HEK293 (cell line): ENCODE results near the gene CEACAM1.

ENCODE experiments used
- CTCF ChIA-PET: fragments of 350-600 bp; formaldehyde crosslinking; extraction: SDS; loops from one replicate; lab custom pipeline; 2021; ENCODE audit warnings: antibody characterized with exemption; lab: Yijun Ruan, JAX
- POLR2A ChIA-PET: fragments of 300-600 bp; formaldehyde crosslinking; extraction: SDS; loops from one replicate; lab custom pipeline; 2020; ENCODE audit warnings: antibody characterized with exemption, inconsistent platforms; lab: Yijun Ruan, JAX
- H3K27ac ChIP-seq: fragments of 200-500 bp; sonication (Bioruptor generic); 2 replicates; pipeline ENCODE4 v1.5.1; 2014; ENCODE audit warnings: low read depth, low read length, control low read depth, inconsistent platforms; ENCODE audit errors: extremely low read depth
- H3K36me3 ChIP-seq, 2 experiments: fragments of 200-500 bp in 1 of 2; sonication (Bioruptor generic) in 1 of 2; 1 replicate in 1 of 2; 2 replicates in 1 of 2; pipeline ENCODE4 v1.5.1; 2014 to 2017; ENCODE audit warnings: inconsistent platforms in 2 of 2, low read length in 2 of 2; ENCODE audit not compliant: control insufficient read depth in 2 of 2, insufficient read depth in 1 of 2
- H3K4me1 ChIP-seq: fragments of 200-500 bp; sonication (Bioruptor generic); 2 replicates; pipeline ENCODE4 v1.5.1; 2014; ENCODE audit warnings: mild to moderate bottlenecking, low read length, inconsistent platforms; ENCODE audit not compliant: control insufficient read depth, insufficient read depth
- H3K4me3 ChIP-seq: 2 replicates; pipeline ENCODE4 v1.5.1; 2011; ENCODE audit warnings: low read depth, mild to moderate bottlenecking, control low read depth, low read length, moderate library complexity
- H3K9me3 ChIP-seq: fragments of 200-500 bp; sonication (Bioruptor generic); 2 replicates; pipeline ENCODE4 v1.5.1; 2014; ENCODE audit warnings: low read depth, low read length, inconsistent platforms; ENCODE audit not compliant: control insufficient read depth, insufficient read depth
- ATF2 ChIP-seq: fragments of 450-650 bp; formaldehyde crosslinking; IDR thresholded peaks from 2 replicates; pipeline ENCODE4 v1.5.1; 2016; ENCODE audit warnings: missing biosample characterization, missing genetic modification characterization, low read depth
- FEZF1 ChIP-seq: fragments of 450-650 bp; formaldehyde crosslinking; IDR thresholded peaks from 2 replicates; pipeline ENCODE4 v1.5.1; 2016; ENCODE audit warnings: missing biosample characterization, missing genetic modification characterization
- PRDM6 ChIP-seq: fragments of 450-650 bp; formaldehyde crosslinking; IDR thresholded peaks from 2 replicates; pipeline ENCODE4 v1.5.1; 2017; ENCODE audit warnings: missing biosample characterization, missing genetic modification characterization
- SETDB1 ChIP-seq: IDR thresholded peaks from one replicate; pipeline ENCODE4 v1.6.1; 2017; ENCODE audit warnings: mild to moderate bottlenecking, low read length, moderate library complexity, mixed read lengths; ENCODE audit not compliant: insufficient read length
- ZFP41 ChIP-seq: fragments of 450-650 bp; formaldehyde crosslinking; IDR thresholded peaks from 2 replicates; pipeline ENCODE4 v1.5.1; 2016; ENCODE audit warnings: missing biosample characterization, missing genetic modification characterization, borderline replicate concordance
- ZFP69B ChIP-seq: fragments of 450-650 bp; formaldehyde crosslinking; IDR thresholded peaks from 2 replicates; pipeline ENCODE4 v1.5.1; 2016; ENCODE audit warnings: missing biosample characterization, missing genetic modification characterization
- ZIC2 ChIP-seq: fragments of 450-650 bp; formaldehyde crosslinking; IDR thresholded peaks from 2 replicates; pipeline ENCODE4 v1.5.1; 2016; ENCODE audit warnings: missing biosample characterization, missing genetic modification characterization
- ZNF133 ChIP-seq: fragments of 450-650 bp; formaldehyde crosslinking; IDR thresholded peaks from 2 replicates; pipeline ENCODE4 v1.5.1; 2016; ENCODE audit warnings: missing biosample characterization, missing genetic modification characterization
- ZNF16 ChIP-seq: fragments of 450-650 bp; formaldehyde crosslinking; IDR thresholded peaks from 2 replicates; pipeline ENCODE4 v1.5.1; 2016; ENCODE audit warnings: low read depth, missing biosample characterization, missing genetic modification characterization
- ZNF302 ChIP-seq: fragments of 450-650 bp; formaldehyde crosslinking; IDR thresholded peaks from 2 replicates; pipeline ENCODE4 v1.5.1; 2016; ENCODE audit warnings: missing biosample characterization, missing genetic modification characterization, low read depth
- ZNF416 ChIP-seq: fragments of 450-650 bp; formaldehyde crosslinking; IDR thresholded peaks from 2 replicates; pipeline ENCODE4 v1.5.1; 2016; ENCODE audit warnings: missing biosample characterization, missing genetic modification characterization
- ZNF549 ChIP-seq: fragments of 450-650 bp; IDR thresholded peaks from 2 replicates; pipeline ENCODE4 v1.5.1; 2018; ENCODE audit warnings: missing biosample characterization, missing genetic modification characterization, mild to moderate bottlenecking, inconsistent platforms, moderate library complexity
- ZNF580 ChIP-seq: fragments of 450-650 bp; formaldehyde crosslinking; IDR thresholded peaks from 2 replicates; pipeline ENCODE4 v1.5.1; 2016; ENCODE audit warnings: missing biosample characterization, missing genetic modification characterization
- ZNF585B ChIP-seq: fragments of 450-650 bp; formaldehyde crosslinking; IDR thresholded peaks from 2 replicates; pipeline ENCODE4 v1.5.1; 2016; ENCODE audit warnings: missing biosample characterization, missing genetic modification characterization
- ZNF645 ChIP-seq: fragments of 450-650 bp; formaldehyde crosslinking; IDR thresholded peaks from 2 replicates; pipeline ENCODE4; 2016; ENCODE audit warnings: missing biosample characterization, missing genetic modification characterization
- TF ChIP-seq, protein P1 (sequence below): fragments of 450-650 bp; formaldehyde crosslinking; IDR thresholded peaks from 2 replicates; pipeline ENCODE4 v1.5.1; 2016; ENCODE audit warnings: missing biosample characterization, missing genetic modification characterization

CEACAM1 gene

DNA sequence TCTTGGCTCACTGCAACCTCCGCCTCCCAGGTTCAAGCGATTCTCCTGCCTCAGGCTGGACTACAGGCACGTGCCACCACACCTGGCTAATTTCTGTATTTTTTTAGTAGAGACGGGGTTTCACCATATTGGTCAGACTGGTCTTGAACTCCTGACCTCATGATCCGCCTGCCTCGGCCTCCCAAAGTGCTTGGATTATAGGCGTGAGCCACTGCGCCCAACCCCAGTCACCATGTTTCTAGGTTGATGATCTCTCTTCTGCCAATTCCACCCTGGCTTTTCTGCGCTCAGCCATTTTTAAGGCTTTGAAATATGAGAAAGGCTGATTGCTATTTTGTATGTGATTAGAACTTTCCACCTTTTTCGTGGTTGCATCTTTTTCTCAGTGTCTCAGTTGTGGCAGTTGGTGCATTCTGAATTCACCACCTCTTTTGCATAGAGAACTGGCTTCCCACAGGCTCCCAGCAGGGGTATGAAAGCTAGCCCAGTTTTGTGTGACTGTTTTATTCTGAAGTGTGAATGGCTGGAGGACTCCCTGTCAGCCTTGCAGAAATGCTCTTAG lies 15.5 kb downstream of the CEACAM1 start:
- no peak overlapping the region for H3K4me3 ChIP-seq
- CTCF ChIA-PET = interaction anchor here (0.7 to 2.2 kb wide), 2 partner anchors 17 to 73 kb away, joined by 3 to 5 read pairs; no protein-coding TSS in a partner anchor
- no peak overlapping the region for H3K27ac ChIP-seq

GRCh38 chr19:42512130-42512636 lies 16.1 kb downstream of the CEACAM1 start:
- Histone ChIP-seq H3K4me3 (no peak overlapping the region), H3K36me3 (no peaks in the 10 kb centered on the region), H3K4me1 (no peaks in the 10 kb centered on the region), H3K9me3 (no peaks in the 10 kb centered on the region; the same call in 1 of the 2 replicates), H3K27ac (no peak overlapping the region)
- POLR2A ChIA-PET = no interaction called here
- CTCF ChIA-PET = interaction anchor here (2.2 kb wide), 1 partner anchor 72 kb away, joined by 5 read pairs; no protein-coding TSS in a partner anchor
- TF ChIP-seq ZNF416 (tag by site-specific recombination) (no peak), ZNF133 (no peak), ZNF580 (tag by site-specific recombination) (no peak), ZNF585B (tag by site-specific recombination) (no peak), ZNF645 (tag by site-specific recombination) (no peak), ZNF16 (tag by site-specific recombination) (no peak), ATF2 (tag by site-specific recombination) (no peak), SETDB1 (no peak), ZFP41 (tag by site-specific recombination) (no peak), FEZF1 (tag by site-specific recombination) (no peak), ZNF302 (tag by site-specific recombination) (no peak)
- TF ChIP-seq, protein P1, sequence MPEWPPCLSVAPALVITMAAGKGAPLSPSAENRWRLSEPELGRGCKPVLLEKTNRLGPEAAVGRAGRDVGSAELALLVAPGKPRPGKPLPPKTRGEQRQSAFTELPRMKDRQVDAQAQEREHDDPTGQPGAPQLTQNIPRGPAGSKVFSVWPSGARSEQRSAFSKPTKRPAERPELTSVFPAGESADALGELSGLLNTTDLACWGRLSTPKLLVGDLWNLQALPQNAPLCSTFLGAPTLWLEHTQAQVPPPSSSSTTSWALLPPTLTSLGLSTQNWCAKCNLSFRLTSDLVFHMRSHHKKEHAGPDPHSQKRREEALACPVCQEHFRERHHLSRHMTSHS (tag by site-specific recombination) = no peak

More for the DNA sequence above, 15.5 kb downstream of the CEACAM1 start:
- Histone ChIP-seq H3K9me3 (no peaks in the 10 kb centered on the region; the same call in 1 of the 2 replicates), H3K36me3 (no peaks in the 10 kb centered on the region), H3K4me1 (no peaks in the 10 kb centered on the region)
- TF ChIP-seq ZFP69B (no peak), PRDM6 (tag by site-specific recombination) (no peak), ZNF549 (no peak), ZIC2 (tag by site-specific recombination) (peak; percentile 37; the same call in 1 of the 2 replicates)
- POLR2A ChIA-PET = no interaction called here
